ENCODE data around the gene ZNF467.
A peak's percentile ranks its signal among the peaks of the same experiment; 100 is the strongest.

The ZNF467 gene

GRCh38 chr7:149773446-149774236, at the start of gene ZNF467:
Gene ZNF467 (minus strand): TSS chr7:149773588. CDS start chr7:149771032, 2,556 bp downstream.
- DNase-seq (ENCODE audit: low spot score) = peak; percentile 27

GRCh38 chr7:149822353-149822943, 49.1 kb upstream of the ZNF467 start:
- DNase-seq (ENCODE audit: low spot score) = no peak

GRCh38 chr7:149821191-149822148, 48.1 kb upstream of the ZNF467 start:
- no peak for DNase-seq (ENCODE audit: low spot score)

- no peak for DNase-seq (ENCODE audit: low spot score)
These were observed 47.3 kb upstream of the ZNF467 start for GRCh38 chr7:149820622-149821190.

- no peak for DNase-seq (ENCODE audit: low spot score)
These were observed 46.6 kb upstream of the ZNF467 start for GRCh38 chr7:149819961-149820340.

GRCh38 chr7:149819141-149819960, 46.0 kb upstream of the ZNF467 start:
- DNase-seq (ENCODE audit: low spot score) = no peak

GRCh38 chr7:149818536-149818840, 45.1 kb upstream of the ZNF467 start:
- DNase-seq (ENCODE audit: low spot score) = no peak

- DNase-seq (ENCODE audit: low spot score) = no peak
These were observed 44.6 kb upstream of the ZNF467 start for GRCh38 chr7:149817836-149818535.

GRCh38 chr7:149817301-149817771, 43.9 kb upstream of the ZNF467 start:
- no peak for DNase-seq (ENCODE audit: low spot score)

GRCh38 chr7:149816794-149817193, 43.4 kb upstream of the ZNF467 start:
- DNase-seq (ENCODE audit: low spot score) = no peak

- no peak for DNase-seq (ENCODE audit: low spot score)
These were observed 42.9 kb upstream of the ZNF467 start for GRCh38 chr7:149816267-149816751.

- DNase-seq (ENCODE audit: low spot score) = no peak
These were observed 42.4 kb upstream of the ZNF467 start for GRCh38 chr7:149815661-149816266.

- no peak for DNase-seq (ENCODE audit: low spot score)
These were observed 41.7 kb upstream of the ZNF467 start for GRCh38 chr7:149815121-149815520.

- DNase-seq (ENCODE audit: low spot score) = no peak
These were observed 41.1 kb upstream of the ZNF467 start for GRCh38 chr7:149814494-149814893.

- DNase-seq (ENCODE audit: low spot score) = no peak
These were observed 40.1 kb upstream of the ZNF467 start for GRCh38 chr7:149813254-149814035.

GRCh38 chr7:149811831-149812490, 38.6 kb upstream of the ZNF467 start:
- DNase-seq (ENCODE audit: low spot score) = no peak

- DNase-seq (ENCODE audit: low spot score) = no peak
These were observed 37.8 kb upstream of the ZNF467 start for GRCh38 chr7:149811221-149811620.

- DNase-seq (ENCODE audit: low spot score) = no peak
These were observed 35.8 kb upstream of the ZNF467 start for GRCh38 chr7:149809215-149809614.

GRCh38 chr7:149808311-149808710, 34.9 kb upstream of the ZNF467 start:
- no peak for DNase-seq (ENCODE audit: low spot score)
